ENCODE data around the gene SLC41A2. TPM values are rescaled to one million over a fixed set of nuclear protein-coding genes. Genes with fewer than 3 reads are reported as not detected.

SLC41A2 gene
- polyA plus RNA-seq, 3 donors: 0.08 to 0.27 TPM; not detected in 1

- H3K27ac Mint-ChIP-seq: no peak overlapping the region
- Histone ChIP-seq H3K9ac (ENCODE audit: insufficient read depth, low read length, poor library complexity, severe bottlenecking) (no peak overlapping the region), H2AFZ (ENCODE audit: insufficient read depth, low read depth, low read length, poor library complexity, severe bottlenecking) (no peak overlapping the region), H3K79me2 (ENCODE audit: insufficient read depth, low read length) (no peaks in the 10 kb centered on the region), H3K4me3 (replicated peaks in 1 of 3; ENCODE audit: low read depth in 2 of 3, low read length in 3 of 3) (no peak overlapping the region), H3K4me2 (replicated peaks; ENCODE audit: extremely low read depth, low read length, poor library complexity, severe bottlenecking) (no peak overlapping the region), H3K9me3 (replicated peaks in 1 of 2; ENCODE audit: control insufficient read depth in 1 of 2, insufficient read depth in 1 of 2, low read length in 2 of 2) (peaks cover 4 to 9% of the 10 kb centered on the region in 2 donors), H3K36me3 (replicated peaks in 1 of 2; ENCODE audit: control insufficient read depth in 1 of 2, insufficient read depth in 2 of 2, low read length in 2 of 2) (no peaks in the 10 kb centered on the region), H3K27ac (ENCODE audit: low read depth in 1 of 2, low read length in 2 of 2) (no peak overlapping the region), H3K27me3 (ENCODE audit: control insufficient read depth in 2 of 2, insufficient read depth in 2 of 2, low read length in 2 of 2) (no peaks in the 10 kb centered on the region), H3K4me1 (ENCODE audit: control insufficient read depth in 1 of 2, insufficient read depth in 2 of 2, low read length in 2 of 2) (no peaks in the 10 kb centered on the region), H4K20me1 (ENCODE audit: insufficient read depth, low read length) (no peaks in the 10 kb centered on the region)
- H3K9me3 Mint-ChIP-seq: peaks cover 3 to 15% (median 7%) of the 10 kb centered on the region in 7 donors
- no peak for TF ChIP-seq CTCF (IDR thresholded peaks at IDR 0.05)
- no peak for DNase-seq
- H3K27me3 Mint-ChIP-seq (ENCODE audit: low read depth in 3 of 3): peaks cover 2 to 6% (median 3%) of the 10 kb centered on the region in 3 donors
- H3K4me1 Mint-ChIP-seq: no peaks in the 10 kb centered on the region
- H3K4me3 Mint-ChIP-seq: no peak overlapping the region
- no peaks in the 10 kb centered on the region for H3K36me3 Mint-ChIP-seq
- intact Hi-C loops (cut with micrococcal nuclease): no loop called here
- no CpG with 5 or more reads among the region's 2 CpGs for WGBS (ENCODE audit: insufficient coverage)
Measured at GRCh38 chr12:104939089-104939488, 19.0 kb downstream of the SLC41A2 start.

GRCh38 chr12:104938371-104938770 is 19.7 kb downstream of the SLC41A2 start:
- no peaks in the 10 kb centered on the region for H3K27me3 ChIP-seq (ENCODE audit: control insufficient read depth in 2 of 2, insufficient read depth in 2 of 2, low read length in 2 of 2)
- Mint-ChIP-seq H3K4me1 (no peaks in the 10 kb centered on the region), H3K27ac (no peak overlapping the region), H3K4me3 (no peak overlapping the region), H3K9me3 (peaks cover 0 to 11% (median 5%) of the 10 kb centered on the region in 7 donors), H3K27me3 (ENCODE audit: low read depth in 3 of 3) (peaks cover 2 to 9% (median 2%) of the 10 kb centered on the region in 3 donors), H3K36me3 (no peaks in the 10 kb centered on the region)
- H4K20me1 ChIP-seq (ENCODE audit: insufficient read depth, low read length): no peaks in the 10 kb centered on the region
- H3K9ac ChIP-seq (ENCODE audit: insufficient read depth, low read length, poor library complexity, severe bottlenecking): no peak overlapping the region
- H2AFZ ChIP-seq (ENCODE audit: insufficient read depth, low read depth, low read length, poor library complexity, severe bottlenecking): no peak overlapping the region
- H3K4me3 ChIP-seq (replicated peaks in 1 of 3; ENCODE audit: low read depth in 2 of 3, low read length in 3 of 3): no peak overlapping the region
- H3K9me3 ChIP-seq (replicated peaks in 1 of 2; ENCODE audit: control insufficient read depth in 1 of 2, insufficient read depth in 1 of 2, low read length in 2 of 2): peaks cover 0 to 3% of the 10 kb centered on the region in 2 donors
- H3K27ac ChIP-seq (ENCODE audit: low read depth in 1 of 2, low read length in 2 of 2): no peak overlapping the region
- no peaks in the 10 kb centered on the region for H3K4me1 ChIP-seq (ENCODE audit: control insufficient read depth in 1 of 2, insufficient read depth in 2 of 2, low read length in 2 of 2)
- intact Hi-C loops (cut with micrococcal nuclease): no loop called here
- H3K79me2 ChIP-seq (ENCODE audit: insufficient read depth, low read length): no peaks in the 10 kb centered on the region
- no peak for TF ChIP-seq CTCF (IDR thresholded peaks at IDR 0.05)
- H3K4me2 ChIP-seq (replicated peaks; ENCODE audit: extremely low read depth, low read length, poor library complexity, severe bottlenecking): no peak overlapping the region
- no CpG with 5 or more reads among the region's 3 CpGs for WGBS (ENCODE audit: insufficient coverage)
- H3K36me3 ChIP-seq (replicated peaks in 1 of 2; ENCODE audit: control insufficient read depth in 1 of 2, insufficient read depth in 2 of 2, low read length in 2 of 2): no peaks in the 10 kb centered on the region
- no peak for DNase-seq
